MM.1S (cell line): ENCODE data around the gene UBE2Q1.

ENCODE experiments used
- CTCF ChIP-seq: fragments of 300-600 bp; sonication (generic); IDR thresholded peaks from 2 replicates; pipeline ENCODE4 v1.5.1; 2016; ENCODE audit warnings: antibody characterized with exemption, low read length, mixed read lengths
- EZH2phosphoT487 ChIP-seq: fragments of 300-600 bp; sonication (generic); IDR thresholded peaks from 2 replicates; pipeline ENCODE4 v1.6.1; 2018; ENCODE audit warnings: antibody characterized with exemption, low read length

- TF ChIP-seq CTCF, result no peak
- no peak for TF ChIP-seq EZH2phosphoT487
These were observed 12.9 kb upstream of the UBE2Q1 start for GRCh38 chr1:154571244-154571963.
